ENCODE data around the gene KDM3B. TPM values are rescaled to one million over a fixed set of nuclear protein-coding genes. Genes with fewer than 3 reads are reported as not detected.
"Not testable (repeated sequence)": the region's sequence is repeated elsewhere in the genome, so short reads cannot be mapped to it uniquely, and the experiment has no call there.

Gene KDM3B
- total RNA-seq, 1 experiment from 2014 or later: 89.2 TPM

GRCh38 chr5:138410996-138411640 is 58.6 kb downstream of the KDM3B start:
- Mint-ChIP-seq H3K36me3 (ENCODE audit: insufficient read depth in 1 of 3, low read depth in 3 of 3) (peaks cover 44 to 67% (median 67%) of the 10 kb centered on the region in 3 experiments), H3K9me3 (peaks cover 14 to 17% of the 10 kb centered on the region in 2 experiments)
- H2AK5ac ChIP-seq (ENCODE audit: insufficient read length, low read length); H4K5ac ChIP-seq (ENCODE audit: insufficient read length, low read depth, low read length); H2AFZ ChIP-seq (ENCODE audit: low read length); H4K8ac ChIP-seq (replicated peaks; ENCODE audit: insufficient read length, low read depth, low read length); H3K79me2 ChIP-seq (ENCODE audit: insufficient read depth, low read length); H3K4me1 ChIP-seq (ENCODE audit: insufficient read depth, low read length); H2BK5ac ChIP-seq (ENCODE audit: insufficient read length, low read length); H3K4me3 Mint-ChIP-seq; H3K23me2 ChIP-seq (ENCODE audit: insufficient read length, low read depth, low read length, poor library complexity, severe bottlenecking); H4K20me1 ChIP-seq (ENCODE audit: control insufficient read depth, insufficient read depth, insufficient read length); H2BK120ac ChIP-seq (ENCODE audit: low read depth, low read length, poor library complexity, severe bottlenecking); H3K27me3 Mint-ChIP-seq (ENCODE audit: low read depth); H3K9me3 ChIP-seq (ENCODE audit: control insufficient read depth, low read depth, low read length); H2BK12ac ChIP-seq (ENCODE audit: insufficient read length, low read depth, low read length); H3K4me2 ChIP-seq (ENCODE audit: insufficient read depth, insufficient read length, low read length); H2BK15ac ChIP-seq (ENCODE audit: low read depth, low read length); H3K4ac ChIP-seq (ENCODE audit: low read depth, low read length); H4K91ac ChIP-seq (ENCODE audit: insufficient read length, low read depth, low read length); H3K56ac ChIP-seq (ENCODE audit: insufficient read length, low read depth, low read length); H3K4me1 Mint-ChIP-seq; H3K14ac ChIP-seq (ENCODE audit: insufficient read depth, low read length); H3K9ac ChIP-seq (ENCODE audit: extremely low read depth, insufficient read length, low read length); H3K27me3 ChIP-seq (ENCODE audit: insufficient read depth, low read length); H3K18ac ChIP-seq (ENCODE audit: insufficient read length, low read depth, low read length); H3T11ph ChIP-seq (ENCODE audit: low read length); H3K79me1 ChIP-seq (ENCODE audit: insufficient read depth, low read depth, low read length, poor library complexity, severe bottlenecking); H3K27ac Mint-ChIP-seq; H3K23ac ChIP-seq (ENCODE audit: insufficient read length, low read depth, low read length); H2BK20ac ChIP-seq (ENCODE audit: low read depth, low read length, poor library complexity, severe bottlenecking); H3K27ac ChIP-seq (ENCODE audit: insufficient read length, low read depth, low read length): not testable (repeated sequence)
- DNase-seq: peak; percentile 69
- peak; percentile 76 for TF ChIP-seq CTCF (conservative IDR thresholded peaks at IDR 0.05)
- no CpG with 5 or more reads among the region's 14 CpGs for WGBS (ENCODE audit: extremely low coverage, insufficient read length, low lambda C conversion rate)
